AG04450 (cell line): ENCODE data around the gene FOLR3. TPM values are rescaled to one million over a fixed set of nuclear protein-coding genes. Genes with fewer than 3 reads are reported as not detected.
A peak's percentile ranks its signal among the peaks of the same experiment; 100 is the strongest.

ENCODE experiments used
- CTCF ChIA-PET: fragments of 300-600, 350-600 bp; formaldehyde crosslinking; extraction: SDS; loops from one replicate; lab custom pipeline; 2022; ENCODE audit warnings: antibody characterized with exemption, inconsistent platforms; lab: Charles Lee
- POLR2A ChIA-PET: fragments of 350-600 bp; formaldehyde crosslinking; extraction: SDS; loops from one replicate; lab custom pipeline; 2021; ENCODE audit warnings: antibody characterized with exemption, inconsistent platforms; lab: Yijun Ruan, JAX
- DNase-seq: peaks from one replicate; pipeline ENCODE4 v3.0.0-alpha.2; 2011; ENCODE audit warnings: low read depth, low spot score
- H3K27ac ChIP-seq: one replicate; pipeline ENCODE4 v1.5.1; 2012; ENCODE audit warnings: low read depth, low read length, control low read depth
- H3K27me3 ChIP-seq: one replicate; pipeline ENCODE4 v1.6.0; 2012; ENCODE audit warnings: low read length; ENCODE audit not compliant: control insufficient read depth, insufficient read depth
- H3K4me3 ChIP-seq: 2 replicates; pipeline ENCODE4 v1.5.1; 2011; ENCODE audit warnings: mild to moderate bottlenecking, low read depth, low read length, control low read depth
- H3K9me3 ChIP-seq: 2 replicates; pipeline ENCODE4 v1.5.1; 2012; ENCODE audit warnings: low read length; ENCODE audit not compliant: control insufficient read depth, insufficient read depth
- CTCF ChIP-seq: IDR thresholded peaks from 2 replicates; pipeline ENCODE4 v1.5.1; 2011; ENCODE audit warnings: low read depth, low read length, control low read depth, inconsistent platforms
- polyA plus RNA-seq: library from polyadenylated mRNA; depleted of rRNA; stranded (reverse); fragments of >200 nt; gene quantifications from 2 replicates; pipeline ENCODE4 v1.2.3, GENCODE V29; 2011

Gene FOLR3
- polyA plus RNA-seq, 1 experiment = 0.24 TPM

- no peak for TF ChIP-seq CTCF
- H3K27ac ChIP-seq = no peak overlapping the region
- no peak overlapping the region for H3K4me3 ChIP-seq
- ChIA-PET CTCF (interaction anchor here (0.9 to 1.1 kb wide), 2 partner anchors 16 to 304 kb away, joined by 3 to 6 read pairs; no protein-coding TSS in a partner anchor), POLR2A (no interaction called here)
- no peak for DNase-seq
- H3K27me3 ChIP-seq = peaks cover 1% of the 10 kb centered on the region
- H3K9me3 ChIP-seq = peaks cover 11% of the 10 kb centered on the region
Measured at GRCh38 chr11:72127923-72128322, 7.6 kb upstream of the FOLR3 start.

GRCh38 chr11:72129381-72129780, 6.1 kb upstream of the FOLR3 start:
- Histone ChIP-seq H3K27me3 (peaks cover 3% of the 10 kb centered on the region), H3K4me3 (no peak overlapping the region), H3K27ac (no peak overlapping the region), H3K9me3 (peaks cover 8% of the 10 kb centered on the region)
- no peak for TF ChIP-seq CTCF
- POLR2A ChIA-PET = no interaction called here
- DNase-seq = no peak
- CTCF ChIA-PET = interaction anchor here (1.1 kb wide), 1 partner anchor 14 kb away, joined by 3 read pairs; no protein-coding TSS in a partner anchor

GRCh38 chr11:72132646-72133045, 2.9 kb upstream of the FOLR3 start:
- no peak for DNase-seq
- TF ChIP-seq CTCF = no peak
- Histone ChIP-seq H3K9me3 (peaks cover 17% of the 10 kb centered on the region), H3K27ac (no peak overlapping the region), H3K27me3 (peaks cover 3% of the 10 kb centered on the region), H3K4me3 (no peak overlapping the region)
- ChIA-PET POLR2A (no interaction called here), CTCF (interaction anchor here (1.0 kb wide), 1 partner anchor 18 kb away, joined by 3 read pairs; no protein-coding TSS in a partner anchor)

GRCh38 chr11:72135891-72136683, 562 bp downstream of the FOLR3 start:
- CTCF ChIA-PET = interaction anchor here (0.5 to 1.6 kb wide), 2 partner anchors 45 to 138 kb away, joined by 3 to 4 read pairs; no protein-coding TSS in a partner anchor
- TF ChIP-seq CTCF = no peak
- Histone ChIP-seq H3K27ac (peak overlapping the region; percentile 47), H3K9me3 (peaks cover 9% of the 10 kb centered on the region), H3K4me3 (no peak overlapping the region), H3K27me3 (peaks cover 3% of the 10 kb centered on the region)
- DNase-seq = no peak
- POLR2A ChIA-PET = interaction anchor here (0.6 kb wide), 1 partner anchor 9 kb away, joined by 3 read pairs; no protein-coding TSS in a partner anchor

GRCh38 chr11:72136684-72137262, 1.2 kb downstream of the FOLR3 start:
- Histone ChIP-seq H3K4me3 (no peak overlapping the region), H3K27ac (no peak overlapping the region), H3K9me3 (peaks cover 9% of the 10 kb centered on the region), H3K27me3 (peaks cover 3% of the 10 kb centered on the region)
- POLR2A ChIA-PET = no interaction called here
- no peak for TF ChIP-seq CTCF
- CTCF ChIA-PET = interaction anchor here (1.0 to 1.6 kb wide), 2 partner anchors 46 kb away, joined by 3 to 4 read pairs; no protein-coding TSS in a partner anchor
- DNase-seq = no peak
